K562 (cell line): ENCODE measurements around the gene ULK3. TPM values are rescaled to one million over a fixed set of nuclear protein-coding genes. Genes with fewer than 3 reads are reported as not detected.

Experiments used
- ATAC-seq: fragments of 200-7000 bp; cut with Tn5 transposase; 3 replicates; pipeline ENCODE4 v1.9.1; 2020; ENCODE audit warnings: moderate library complexity
- BruUV-seq: library from RNA; stranded (reverse); fragments of 400-500 nt; replicated peaks from 2 replicates; lab custom pipeline; 2021; lab: Mats Ljungman, UMichigan
- CTCF ChIA-PET: fragments of 300-600 bp; formaldehyde crosslinking; extraction: SDS; loops from one replicate; lab custom pipeline; 2021; ENCODE audit warnings: low intra/inter-chr PET ratio; lab: Yijun Ruan, JAX
- POLR2A ChIA-PET: fragments of 300-600, 350-650 bp; sonication (Branson Sonifier 250); formaldehyde crosslinking; extraction: SDS; loops from one replicate; lab custom pipeline; 2021; ENCODE audit warnings: antibody characterized with exemption, inconsistent platforms; lab: Yijun Ruan, JAX
- DNase-seq, 4 experiments: peaks; one replicate each; pipeline versions ENCODE4 v3.0.0 to v3.0.0-alpha.2; 2011 to 2018; ENCODE audit warnings: low spot score in 3 of 4, mixed read lengths in 3 of 4; ENCODE audit errors: extremely low read depth in 1 of 4
- FAIRE-seq: peaks from 2 replicates; lab custom pipeline; 2011; peaks lifted over from hg19 to GRCh38; lab: Jason Lieb, UNC
- H2AFZ ChIP-seq: 2 replicates; pipeline ENCODE4 v1.6.0; 2011; ENCODE audit warnings: low read depth, low read length, control low read depth, inconsistent platforms
- H3K27ac ChIP-seq: fragments of 200-600 bp; 3 replicates; pipeline ENCODE4 v1.8.0; 2011; ENCODE audit warnings: low read depth, mild to moderate bottlenecking, control low read depth, inconsistent platforms, low read length, moderate library complexity, mixed read lengths; ENCODE audit errors: extremely low read depth
- H3K27me3 ChIP-seq, 2 experiments: fragments of 300-600 bp in 1 of 2; 2 replicates in 1 of 2; 3 replicates in 1 of 2; pipeline versions ENCODE4 v1.6.0 to v1.8.0; 2011; ENCODE audit warnings: inconsistent platforms in 2 of 2, low read length in 2 of 2, mild to moderate bottlenecking in 1 of 2, mixed read lengths in 1 of 2, moderate library complexity in 1 of 2; ENCODE audit not compliant: control insufficient read depth in 2 of 2, insufficient read depth in 2 of 2
- H3K36me3 ChIP-seq: fragments of 300-600 bp; 3 replicates; pipeline ENCODE4 v1.8.0; 2011; ENCODE audit warnings: mild to moderate bottlenecking, low read length, inconsistent platforms; ENCODE audit not compliant: control insufficient read depth, insufficient read depth
- H3K4me1 ChIP-seq, 2 experiments: fragments of 200-600 bp in 1 of 2; replicated peaks in 1 of 2; 2 replicates in 1 of 2; 3 replicates in 1 of 2; pipeline versions ENCODE4 v1.5.1 to v1.8.0; 2011; ENCODE audit warnings: inconsistent platforms in 2 of 2, low read length in 2 of 2, mild to moderate bottlenecking in 1 of 2, mixed read lengths in 1 of 2, moderate library complexity in 1 of 2; ENCODE audit not compliant: control insufficient read depth in 2 of 2, insufficient read depth in 2 of 2
- H3K4me2 ChIP-seq: 2 replicates; pipeline ENCODE4 v1.6.1; 2011; ENCODE audit warnings: low read length, control low read depth, inconsistent platforms, mixed read lengths; ENCODE audit not compliant: insufficient read depth
- H3K4me3 ChIP-seq: fragments of 200-600 bp; sonication (generic), shearing (Covaris generic); 2 replicates; pipeline ENCODE4 v1.5.1; 2016; ENCODE audit warnings: control low read depth, inconsistent platforms
- H3K79me2 ChIP-seq: fragments of 200-600 bp; 3 replicates; pipeline ENCODE4 v1.8.0; 2011; ENCODE audit warnings: low read length, inconsistent platforms; ENCODE audit not compliant: control insufficient read depth, insufficient read depth
- H3K9ac ChIP-seq, 2 experiments: 2 replicates each; pipeline versions ENCODE4 v1.6.0 to v1.6.1; 2011; ENCODE audit warnings: low read depth in 2 of 2, low read length in 2 of 2, control low read depth in 1 of 2, inconsistent platforms in 1 of 2, mild to moderate bottlenecking in 1 of 2, mixed read lengths in 1 of 2; ENCODE audit not compliant: insufficient read depth in 1 of 2
- H3K9me1 ChIP-seq: one replicate; pipeline ENCODE4 v1.6.0; 2011; ENCODE audit warnings: inconsistent platforms, mild to moderate bottlenecking, low read length, moderate library complexity; ENCODE audit not compliant: control insufficient read depth, insufficient read depth
- H3K9me3 ChIP-seq: replicated peaks from 2 replicates; pipeline ENCODE4 v1.5.1; 2011; ENCODE audit warnings: low read depth, low read length, inconsistent platforms; ENCODE audit not compliant: control insufficient read depth, insufficient read depth
- H4K20me1 ChIP-seq: replicated peaks from 2 replicates; pipeline ENCODE4 v1.6.1; 2011; ENCODE audit warnings: low read length, inconsistent platforms, mixed read lengths; ENCODE audit not compliant: control insufficient read depth, insufficient read depth
- CTBP1 ChIP-seq: fragments of 450-650 bp; IDR thresholded peaks from 2 replicates; pipeline ENCODE4 v1.6.1; 2016; ENCODE audit warnings: borderline replicate concordance
- RBM17 ChIP-seq: fragments of 200-400 bp; formaldehyde crosslinking; IDR thresholded peaks from 2 replicates; pipeline ENCODE4 v1.6.1; 2017; ENCODE audit warnings: low read depth, mild to moderate bottlenecking, low read length, borderline replicate concordance
- ZNF740 ChIP-seq, 3 experiments: fragments of 200-800 bp in 1 of 3; sonication (Bioruptor generic) in 1 of 3; sonication (generic) in 1 of 3; formaldehyde crosslinking in 1 of 3; IDR thresholded peaks; 2 replicates each; pipeline versions ENCODE4 v1.6.1 to v1.8.0; 2016 to 2022; ENCODE audit warnings: mild to moderate bottlenecking in 2 of 3, missing compliant biosample characterization in 2 of 3, missing genetic modification characterization in 2 of 3, missing genetic modification reagents in 1 of 3
- WGBS: fragments of 100-300 bp; shearing (Covaris generic); methylation state at CpG from one replicate; pipeline ENCODE4 v1.1.6; 2016; ENCODE audit warnings: low coverage, mixed read lengths; ENCODE audit not compliant: insufficient coverage; ENCODE audit errors: missing lambda C conversion rate; 5-methylcytosine and 5-hydroxymethylcytosine counted together
- in situ Hi-C: fragments of 300-500 bp; cut with MboI; formaldehyde crosslinking; loops from 4 replicates; pipeline ENCODE4 v1.15.0; 2018; ENCODE audit warnings: inconsistent platforms, mixed read lengths
- intact Hi-C: fragments of 100-400 bp; cut with micrococcal nuclease; formaldehyde crosslinking; loops from 2 replicates; pipeline ENCODE4 v1.14.2; 2022
- polyA plus RNA-seq, 8 experiments: library from polyadenylated mRNA; depleted of rRNA in 4 of 8; stranded (reverse) in 5 of 8; unstranded in 3 of 8; fragments of >200 nt; fragmentation: Nextera tagmentation in 2 of 8; fragmentation: Illumina TruSeq in 1 of 8; extraction: Ambion mirVana in 2 of 8; extraction: Trizol in 1 of 8; gene quantifications; 2 replicates each; pipeline versions ENCODE4 v1.2.1 to v1.2.3, GENCODE V29; 2011 to 2014; ENCODE audit warnings: inconsistent platforms in 1 of 8, missing spikeins in 1 of 8
- total RNA-seq, 7 experiments: library from RNA; depleted of rRNA in 6 of 7; stranded (reverse); fragments of >200 nt in 6 of 7; fragmentation: Illumina TruSeq in 2 of 7; extraction: Trizol in 2 of 7; gene quantifications; 2 replicates each; pipeline versions ENCODE4 v1.2.1 to v1.2.3, GENCODE V29; 2011 to 2021; ENCODE audit warnings: low replicate concordance in 1 of 7

ULK3 gene
- total and polyA plus RNA-seq, 9 of the 15 experiments (the other 6 are each of a cell fraction or from before 2014, with no cell fraction given), result 0.68 to 68.0 (median 34.9) TPM

GRCh38 chr15:74843891-74844299 is 939 bp upstream of the ULK3 start:
- intact Hi-C loops (loop anchor here (5.0 kb wide), 3 partner anchors 48 to 143 kb away; partner anchors contain the start of gene MPI), in situ Hi-C loops (no loop called here)
- Histone ChIP-seq H3K9me3 (no peaks in the 10 kb centered on the region), H3K79me2 (peaks cover 14% of the 10 kb centered on the region; the same call in 2 of the 3 replicates), H4K20me1 (peaks cover 4% of the 10 kb centered on the region; the same call in 1 of the 2 replicates), H3K9me1 (peaks cover 11% of the 10 kb centered on the region), H2AFZ (peak overlapping the region; percentile 89; the same call in 1 of the 2 replicates), H3K4me2 (peak overlapping the region; percentile 99), H3K4me1 (peaks cover 19 to 52% of the 10 kb centered on the region in 2 experiments; a peak in 4 of 5 replicates), H3K27me3 (no peaks in the 10 kb centered on the region), H3K9ac (peak overlapping the region; percentile 82 to 94), H3K27ac (peak overlapping the region; percentile 65), H3K4me3 (no peak overlapping the region), H3K36me3 (peaks cover 56% of the 10 kb centered on the region; the same call in 2 of the 3 replicates)
- BruUV-seq, result no TSS peak
- 50% methylated on average over 8 of the region's 12 CpGs for WGBS
- FAIRE-seq, result peak; percentile 19
- TF ChIP-seq CTBP1 (peak; percentile 24; the same call in 1 of the 2 replicates), ZNF740 (CRISPR knock-in tag; IDR thresholded peaks at IDR 0.05) (peak; percentile 69; the same call in 1 of the 2 replicates), ZNF740 (tag; IDR thresholded peaks at IDR 0.05) (no peak), RBM17 (no peak)
- ChIA-PET CTCF (interaction anchor here (1.7 kb wide), 1 partner anchor 58 kb away, joined by 4 read pairs; no protein-coding TSS in a partner anchor), POLR2A (interaction anchor here (0.9 to 1.9 kb wide), 4 partner anchors 12 to 111 kb away, joined by 3 to 4 read pairs (median 4); no protein-coding TSS in a partner anchor)
- no peak for ATAC-seq
- DNase-seq, result peak; percentile 39 to 78 (median 62)
